Measurements from ENCODE around the gene SMURF1. TPM values are rescaled to one million over a fixed set of nuclear protein-coding genes. Genes with fewer than 3 reads are reported as not detected.

The SMURF1 gene
- total RNA-seq, 1 donor = 23.5 TPM

DNA sequence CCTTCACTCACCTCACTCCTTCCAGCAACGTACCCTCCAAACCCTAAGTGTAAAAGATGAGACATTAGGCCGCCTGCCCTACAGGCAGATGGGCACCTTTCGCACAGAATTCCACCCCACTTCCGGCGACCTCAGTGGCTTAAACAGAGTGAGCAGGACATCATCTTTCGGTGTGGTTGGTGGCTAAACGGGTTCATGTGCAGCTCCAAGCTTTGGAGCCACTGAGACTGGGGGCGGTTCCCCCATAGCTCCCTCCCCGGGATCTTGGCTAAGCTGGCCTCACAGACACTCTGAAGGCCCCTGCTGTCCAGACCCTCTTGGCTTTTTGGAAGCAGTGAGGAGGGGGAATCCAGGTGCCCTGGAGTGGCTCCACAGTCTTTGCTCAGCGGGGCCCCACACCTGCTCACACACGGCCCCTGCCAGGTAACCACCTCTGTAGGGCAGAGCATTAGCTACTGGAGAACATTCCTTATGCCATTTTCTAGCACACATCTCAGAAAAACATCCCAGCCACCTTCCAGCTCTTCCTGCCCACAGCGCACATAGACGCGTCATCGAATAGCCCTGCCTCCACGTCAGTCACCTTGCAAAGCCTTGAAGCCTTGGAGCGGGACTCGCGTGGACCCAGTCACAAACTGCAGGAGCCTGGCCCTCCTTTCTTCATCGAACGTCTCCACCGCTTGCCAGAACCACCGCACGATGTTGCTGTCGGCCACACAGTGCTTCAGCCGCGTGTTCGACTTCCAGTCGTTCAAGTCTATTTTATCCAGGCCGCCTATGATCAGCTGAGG lies 108.8 kb downstream of the SMURF1 start:
- H3K36me3 ChIP-seq (ENCODE audit: insufficient read depth, low read length) = peaks cover 93% of the 10 kb centered on the region

DNA sequence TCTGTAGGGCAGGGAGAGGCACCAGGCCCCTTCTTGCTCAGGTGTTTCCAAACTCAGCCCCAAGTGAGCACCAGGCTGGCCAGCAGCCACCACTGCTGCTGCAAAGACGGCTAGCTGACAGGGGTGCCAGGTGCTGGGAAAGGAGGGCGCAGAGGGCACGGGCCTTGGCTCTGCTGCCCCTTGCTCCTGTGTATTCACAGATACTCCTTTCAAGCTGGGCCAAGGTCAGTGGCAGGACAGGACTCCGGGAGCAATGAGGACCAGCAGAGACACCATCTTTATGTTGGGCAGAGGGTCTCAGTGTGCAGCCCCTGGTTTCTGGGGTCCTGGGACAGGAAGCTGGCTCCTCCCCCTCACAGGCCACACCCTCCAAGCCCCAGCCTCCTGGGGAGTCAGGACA lies 110.1 kb downstream of the SMURF1 start:
- H3K36me3 ChIP-seq (ENCODE audit: insufficient read depth, low read length) = peaks cover 98% of the 10 kb centered on the region
- peaks cover 9% of the 10 kb centered on the region for H3K79me2 ChIP-seq (ENCODE audit: insufficient read depth, low read length)
- H3K27me3 ChIP-seq (ENCODE audit: insufficient read depth, low read length) = no peaks in the 10 kb centered on the region
- H4K20me1 ChIP-seq (ENCODE audit: insufficient read depth, low read length) = peaks cover 8% of the 10 kb centered on the region
- no peak overlapping the region for H3K4me3 ChIP-seq (ENCODE audit: insufficient read depth, low read length)
- H3K27ac ChIP-seq (ENCODE audit: low read depth, low read length) = no peak overlapping the region
- no peak overlapping the region for H2AFZ ChIP-seq (ENCODE audit: low read length)
- TF ChIP-seq, protein P1, sequence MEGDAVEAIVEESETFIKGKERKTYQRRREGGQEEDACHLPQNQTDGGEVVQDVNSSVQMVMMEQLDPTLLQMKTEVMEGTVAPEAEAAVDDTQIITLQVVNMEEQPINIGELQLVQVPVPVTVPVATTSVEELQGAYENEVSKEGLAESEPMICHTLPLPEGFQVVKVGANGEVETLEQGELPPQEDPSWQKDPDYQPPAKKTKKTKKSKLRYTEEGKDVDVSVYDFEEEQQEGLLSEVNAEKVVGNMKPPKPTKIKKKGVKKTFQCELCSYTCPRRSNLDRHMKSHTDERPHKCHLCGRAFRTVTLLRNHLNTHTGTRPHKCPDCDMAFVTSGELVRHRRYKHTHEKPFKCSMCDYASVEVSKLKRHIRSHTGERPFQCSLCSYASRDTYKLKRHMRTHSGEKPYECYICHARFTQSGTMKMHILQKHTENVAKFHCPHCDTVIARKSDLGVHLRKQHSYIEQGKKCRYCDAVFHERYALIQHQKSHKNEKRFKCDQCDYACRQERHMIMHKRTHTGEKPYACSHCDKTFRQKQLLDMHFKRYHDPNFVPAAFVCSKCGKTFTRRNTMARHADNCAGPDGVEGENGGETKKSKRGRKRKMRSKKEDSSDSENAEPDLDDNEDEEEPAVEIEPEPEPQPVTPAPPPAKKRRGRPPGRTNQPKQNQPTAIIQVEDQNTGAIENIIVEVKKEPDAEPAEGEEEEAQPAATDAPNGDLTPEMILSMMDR (IDR thresholded peaks at IDR 0.05; ENCODE audit: extremely low read depth, low read depth, low read length) = no peak
- no peak for DNase-seq (ENCODE audit: insufficient read length, low spot score, missing footprints)
- no peak overlapping the region for H3K4me2 ChIP-seq (ENCODE audit: insufficient read depth, low read length)
- H3K4me1 ChIP-seq (ENCODE audit: insufficient read depth, low read length) = peaks cover 8% of the 10 kb centered on the region
- no peaks in the 10 kb centered on the region for H3K9me3 ChIP-seq (ENCODE audit: low read depth, low read length)

More for the DNA sequence above, 108.8 kb downstream of the SMURF1 start:
- H3K4me1 ChIP-seq (ENCODE audit: insufficient read depth, low read length) = peaks cover 8% of the 10 kb centered on the region
- no peak for DNase-seq (ENCODE audit: insufficient read length, low spot score, missing footprints)
- no peaks in the 10 kb centered on the region for H3K27me3 ChIP-seq (ENCODE audit: insufficient read depth, low read length)
- H3K4me3 ChIP-seq (ENCODE audit: insufficient read depth, low read length) = no peak overlapping the region
- H3K9me3 ChIP-seq (ENCODE audit: low read depth, low read length) = no peaks in the 10 kb centered on the region
- peaks cover 9% of the 10 kb centered on the region for H3K79me2 ChIP-seq (ENCODE audit: insufficient read depth, low read length)
- TF ChIP-seq, protein P1 (IDR thresholded peaks at IDR 0.05; ENCODE audit: extremely low read depth, low read depth, low read length) = no peak
- H4K20me1 ChIP-seq (ENCODE audit: insufficient read depth, low read length) = peaks cover 4% of the 10 kb centered on the region
- H2AFZ ChIP-seq (ENCODE audit: low read length) = no peak overlapping the region
- no peak overlapping the region for H3K27ac ChIP-seq (ENCODE audit: low read depth, low read length)
- no peak overlapping the region for H3K4me2 ChIP-seq (ENCODE audit: insufficient read depth, low read length)

DNA sequence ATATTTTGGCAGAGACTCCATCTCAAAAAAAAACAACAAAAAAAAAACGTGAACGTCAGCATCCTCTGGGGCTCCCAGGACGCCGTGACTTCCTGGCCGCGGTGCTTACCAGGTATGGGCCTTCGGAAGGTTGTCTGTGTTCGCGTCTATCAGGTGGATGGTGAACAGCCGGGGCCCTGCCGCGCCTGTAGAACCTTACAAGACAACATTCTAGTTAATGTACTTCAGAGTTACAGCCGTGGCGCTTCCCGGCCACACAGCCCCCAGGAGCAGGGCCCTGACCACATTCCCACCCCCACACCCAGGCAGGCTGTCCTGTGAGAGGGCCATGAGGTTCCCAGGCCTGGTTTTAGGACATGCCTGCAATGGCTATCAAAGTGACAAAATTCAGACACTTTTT lies 111.0 kb downstream of the SMURF1 start:
- TF ChIP-seq, protein P1 (IDR thresholded peaks at IDR 0.05; ENCODE audit: extremely low read depth, low read depth, low read length) = no peak
- no peak overlapping the region for H3K4me2 ChIP-seq (ENCODE audit: insufficient read depth, low read length)
- H3K9me3 ChIP-seq (ENCODE audit: low read depth, low read length) = no peaks in the 10 kb centered on the region
- peaks cover 8% of the 10 kb centered on the region for H3K4me1 ChIP-seq (ENCODE audit: insufficient read depth, low read length)
- H3K4me3 ChIP-seq (ENCODE audit: insufficient read depth, low read length) = no peak overlapping the region
- H3K27ac ChIP-seq (ENCODE audit: low read depth, low read length) = no peak overlapping the region
- peaks cover 8% of the 10 kb centered on the region for H4K20me1 ChIP-seq (ENCODE audit: insufficient read depth, low read length)
- peaks cover 5% of the 10 kb centered on the region for H3K79me2 ChIP-seq (ENCODE audit: insufficient read depth, low read length)
- peaks cover 98% of the 10 kb centered on the region for H3K36me3 ChIP-seq (ENCODE audit: insufficient read depth, low read length)
- no peak overlapping the region for H2AFZ ChIP-seq (ENCODE audit: low read length)
- no peak for DNase-seq (ENCODE audit: insufficient read length, low spot score, missing footprints)
- no peaks in the 10 kb centered on the region for H3K27me3 ChIP-seq (ENCODE audit: insufficient read depth, low read length)

DNA sequence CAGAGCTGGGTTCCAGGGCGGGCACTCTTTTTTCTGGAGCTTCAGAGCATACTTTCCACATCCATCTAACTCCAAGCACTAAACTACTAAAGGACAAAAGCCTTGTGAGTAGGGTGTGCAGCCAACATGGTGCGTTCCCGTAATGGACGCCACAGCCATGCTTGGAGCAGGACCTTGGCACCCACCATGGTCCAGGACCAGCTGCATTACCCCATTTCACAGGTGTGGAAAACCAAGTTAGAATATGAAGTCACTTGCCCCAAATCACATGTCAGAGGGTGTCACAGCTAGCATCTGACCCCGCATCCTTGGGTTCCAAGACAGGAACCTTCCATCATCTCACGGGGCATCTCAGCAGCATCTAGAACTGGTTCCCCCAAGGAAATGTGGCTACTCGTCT lies 112.4 kb downstream of the SMURF1 start:
- H2AFZ ChIP-seq (ENCODE audit: low read length) = no peak overlapping the region
- no peak overlapping the region for H3K4me2 ChIP-seq (ENCODE audit: insufficient read depth, low read length)
- peaks cover 5% of the 10 kb centered on the region for H3K79me2 ChIP-seq (ENCODE audit: insufficient read depth, low read length)
- H3K27me3 ChIP-seq (ENCODE audit: insufficient read depth, low read length) = no peaks in the 10 kb centered on the region
- peak overlapping the region; percentile 81 for H3K27ac ChIP-seq (ENCODE audit: low read depth, low read length)
- H3K4me3 ChIP-seq (ENCODE audit: insufficient read depth, low read length) = no peak overlapping the region
- no peak for DNase-seq (ENCODE audit: insufficient read length, low spot score, missing footprints)
- H3K9me3 ChIP-seq (ENCODE audit: low read depth, low read length) = no peaks in the 10 kb centered on the region
- TF ChIP-seq, protein P1 (IDR thresholded peaks at IDR 0.05; ENCODE audit: extremely low read depth, low read depth, low read length) = no peak
- peaks cover 8% of the 10 kb centered on the region for H4K20me1 ChIP-seq (ENCODE audit: insufficient read depth, low read length)
- peaks cover 90% of the 10 kb centered on the region for H3K36me3 ChIP-seq (ENCODE audit: insufficient read depth, low read length)
- H3K4me1 ChIP-seq (ENCODE audit: insufficient read depth, low read length) = peaks cover 14% of the 10 kb centered on the region
